ENCODE results near the gene EPB41L3. TPM values are rescaled to one million over a fixed set of nuclear protein-coding genes. Genes with fewer than 3 reads are reported as not detected.

The EPB41L3 gene
- total and polyA plus RNA-seq, 5 donors = 8.7 to 23.7 (median 20.8) TPM

DNA sequence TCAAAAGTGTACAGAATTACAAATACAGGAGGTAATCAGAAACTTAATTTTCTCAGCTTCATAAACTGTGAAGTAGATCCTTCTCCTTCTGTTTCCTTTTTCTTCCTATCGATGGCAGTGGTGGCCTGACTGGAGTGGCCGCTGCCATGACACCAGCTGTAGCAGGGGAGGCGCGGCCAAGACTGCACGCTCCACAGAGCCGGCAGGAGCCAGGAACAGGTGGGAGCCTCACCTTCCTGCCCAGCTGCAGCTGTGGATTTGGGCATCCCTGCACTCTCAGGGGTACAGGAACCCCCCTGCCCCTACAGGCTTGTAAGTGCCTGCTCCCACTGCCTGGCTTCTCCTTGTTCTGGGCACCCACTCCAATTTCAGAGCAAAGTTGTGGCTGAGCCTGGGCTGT is 76.1 kb downstream of the EPB41L3 start:
- Histone ChIP-seq H3K4me1 (ENCODE audit: control insufficient read depth, insufficient read depth, low read length) (no peaks in the 10 kb centered on the region), H3K9me3 (ENCODE audit: control insufficient read depth, low read length) (no peaks in the 10 kb centered on the region), H3K4me3 (ENCODE audit: low read length) (no peak overlapping the region), H3K27me3 (ENCODE audit: control insufficient read depth, insufficient read depth) (no peaks in the 10 kb centered on the region), H3K27ac (ENCODE audit: low read length) (no peak overlapping the region)
- intact Hi-C loops (cut with DNase I) = loop anchor here in 1 of 4 donors (10.0 kb wide), 1 partner anchor 77 kb away; the partner anchor contains the start of gene EPB41L3
- 88% methylated on average over 6 of the region's 6 CpGs for WGBS
- ATAC-seq = no peak
- no peak for DNase-seq

DNA sequence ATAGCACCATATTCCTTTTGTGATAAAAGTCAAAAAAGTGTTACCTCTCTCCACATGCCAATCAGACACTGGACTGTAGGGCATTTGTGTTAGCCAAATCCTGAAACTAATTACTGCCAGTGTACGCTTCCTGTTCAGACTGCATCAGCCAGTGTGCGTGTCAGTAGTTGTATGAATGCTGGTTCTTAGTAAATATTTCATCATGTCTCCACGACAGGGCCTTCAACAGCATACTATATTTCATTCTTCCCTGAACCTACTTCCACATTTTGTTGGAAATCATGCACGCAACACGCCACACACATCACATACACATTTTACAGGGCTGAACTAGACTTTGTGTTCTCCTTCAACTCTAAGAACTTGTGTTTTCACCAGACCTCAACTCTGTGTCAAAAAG is 77.5 kb downstream of the EPB41L3 start:
- no peak overlapping the region for H3K4me3 ChIP-seq (ENCODE audit: low read length)
- DNase-seq (no peak), ATAC-seq (peak; percentile 37 to 51)
- no peaks in the 10 kb centered on the region for H3K9me3 ChIP-seq (ENCODE audit: control insufficient read depth, low read length)
- intact Hi-C loops (cut with DNase I) = loop anchor here in 1 of 4 donors (10.0 kb wide), 1 partner anchor 79 kb away; the partner anchor contains the start of gene EPB41L3
- H3K27me3 ChIP-seq (ENCODE audit: control insufficient read depth, insufficient read depth) = no peaks in the 10 kb centered on the region
- no peak overlapping the region for H3K27ac ChIP-seq (ENCODE audit: low read length)
- H3K4me1 ChIP-seq (ENCODE audit: control insufficient read depth, insufficient read depth, low read length) = peaks cover 2% of the 10 kb centered on the region
- 66% methylated on average over 5 of the region's 5 CpGs for WGBS

DNA sequence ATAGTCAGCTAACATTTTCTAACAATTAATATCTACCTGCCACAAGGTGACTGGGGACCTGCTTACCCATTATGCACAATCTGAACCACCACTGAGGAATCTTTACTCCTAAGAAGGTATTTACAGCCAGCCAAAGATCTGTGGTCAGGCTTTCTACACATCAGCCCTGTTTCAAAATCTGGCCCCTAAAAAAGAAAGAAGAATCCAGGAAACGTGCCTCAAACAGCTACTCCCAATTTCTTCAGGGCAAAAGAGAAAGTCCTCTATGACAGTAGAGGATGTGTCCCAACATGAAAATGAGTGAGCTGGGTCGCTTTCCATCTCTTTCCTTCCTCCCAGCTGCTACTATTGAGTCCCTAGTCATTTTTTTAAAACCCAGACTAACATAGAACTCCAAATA is 79.5 kb downstream of the EPB41L3 start:
- intact Hi-C loops (cut with DNase I) = loop anchor here in 1 of 4 donors (10.0 kb wide), 1 partner anchor 81 kb away; the partner anchor contains the start of gene EPB41L3
- H3K4me3 ChIP-seq (ENCODE audit: low read length) = no peak overlapping the region
- H3K9me3 ChIP-seq (ENCODE audit: control insufficient read depth, low read length) = no peaks in the 10 kb centered on the region
- no peaks in the 10 kb centered on the region for H3K27me3 ChIP-seq (ENCODE audit: control insufficient read depth, insufficient read depth)
- no peak for ATAC-seq
- DNase-seq = no peak
- peaks cover 2% of the 10 kb centered on the region for H3K4me1 ChIP-seq (ENCODE audit: control insufficient read depth, insufficient read depth, low read length)
- WGBS = 61% methylated on average over 2 of the region's 2 CpGs
- H3K27ac ChIP-seq (ENCODE audit: low read length) = no peak overlapping the region

DNA sequence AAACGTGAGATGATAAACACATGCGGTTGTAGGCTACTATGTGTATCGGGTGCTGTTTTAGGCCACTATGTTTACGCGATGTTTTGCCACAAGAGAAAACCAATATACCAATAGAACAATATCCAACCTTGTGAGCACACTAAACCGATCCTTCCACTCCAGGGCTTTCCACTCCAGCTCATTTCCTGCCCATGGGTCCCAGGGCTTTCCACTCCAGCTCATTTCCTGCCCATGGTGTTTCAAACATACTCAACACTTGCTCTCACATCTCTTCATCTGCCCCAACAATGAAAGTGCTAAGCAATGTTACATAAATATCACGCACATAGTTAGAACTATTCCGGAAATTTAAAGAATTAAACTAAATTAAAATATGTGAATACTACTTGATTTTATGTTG is 80.0 kb downstream of the EPB41L3 start:
- H3K4me1 ChIP-seq (ENCODE audit: control insufficient read depth, insufficient read depth, low read length) = peaks cover 2% of the 10 kb centered on the region
- H3K9me3 ChIP-seq (ENCODE audit: control insufficient read depth, low read length) = no peaks in the 10 kb centered on the region
- no peaks in the 10 kb centered on the region for H3K27me3 ChIP-seq (ENCODE audit: control insufficient read depth, insufficient read depth)
- no peak overlapping the region for H3K27ac ChIP-seq (ENCODE audit: low read length)
- H3K4me3 ChIP-seq (ENCODE audit: low read length) = no peak overlapping the region
- ATAC-seq (no peak), DNase-seq (no peak)
- intact Hi-C loops (cut with DNase I) = loop anchor here in 1 of 4 donors (10.0 kb wide), 1 partner anchor 81 kb away; the partner anchor contains the start of gene EPB41L3
- 87% methylated on average over 8 of the region's 8 CpGs for WGBS

DNA sequence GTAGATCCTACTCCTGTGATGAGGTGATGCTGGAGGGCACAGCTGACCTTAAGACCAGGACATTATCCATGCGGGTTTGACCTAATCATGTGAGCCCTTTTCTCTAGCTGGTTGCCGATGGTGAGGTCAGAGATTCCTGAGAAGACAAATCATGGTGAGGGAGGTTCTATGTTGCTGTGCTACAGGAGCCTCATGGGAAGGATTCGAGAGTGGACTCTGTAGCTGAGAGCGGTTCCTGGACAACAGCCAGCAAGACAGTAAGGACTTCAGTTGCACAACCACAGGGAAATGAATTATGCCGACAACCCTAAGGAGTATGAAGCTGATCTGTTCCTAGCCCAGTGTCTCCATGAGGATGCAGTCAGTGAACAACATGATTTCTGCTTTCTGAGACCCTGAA is 80.4 kb downstream of the EPB41L3 start:
- no peak overlapping the region for H3K4me3 ChIP-seq (ENCODE audit: low read length)
- H3K9me3 ChIP-seq (ENCODE audit: control insufficient read depth, low read length) = no peaks in the 10 kb centered on the region
- H3K27ac ChIP-seq (ENCODE audit: low read length) = no peak overlapping the region
- no peaks in the 10 kb centered on the region for H3K27me3 ChIP-seq (ENCODE audit: control insufficient read depth, insufficient read depth)
- DNase-seq (peak; percentile 65 to 85 (median 78)), ATAC-seq (peak; percentile 86 to 88)
- 50% methylated on average over 5 of the region's 5 CpGs for WGBS
- H3K4me1 ChIP-seq (ENCODE audit: control insufficient read depth, insufficient read depth, low read length) = peaks cover 2% of the 10 kb centered on the region
- intact Hi-C loops (cut with DNase I) = loop anchor here in 1 of 4 donors (10.0 kb wide), 1 partner anchor 81 kb away; the partner anchor contains the start of gene EPB41L3

DNA sequence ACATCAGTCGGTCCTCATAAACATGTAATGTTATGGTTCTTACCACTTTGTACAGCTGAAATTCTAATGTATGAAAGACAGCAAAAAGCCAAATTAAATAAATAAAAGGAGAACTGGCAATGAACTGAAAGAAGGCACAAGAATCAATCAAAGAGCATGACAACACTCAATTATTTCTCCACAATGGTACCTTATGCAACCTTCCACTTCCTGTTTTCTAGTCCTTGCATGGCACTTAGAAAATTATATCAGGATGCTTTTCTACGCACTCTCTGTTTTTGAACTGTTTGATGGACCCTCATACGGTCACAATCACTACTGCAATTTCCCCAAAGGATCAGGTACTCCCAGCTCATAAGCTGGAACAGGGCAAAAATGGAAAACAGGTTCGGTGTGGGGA is 81.6 kb downstream of the EPB41L3 start:
- H3K27ac ChIP-seq (ENCODE audit: low read length) = no peak overlapping the region
- H3K27me3 ChIP-seq (ENCODE audit: control insufficient read depth, insufficient read depth) = no peaks in the 10 kb centered on the region
- DNase-seq (no peak), ATAC-seq (no peak)
- peaks cover 2% of the 10 kb centered on the region for H3K4me1 ChIP-seq (ENCODE audit: control insufficient read depth, insufficient read depth, low read length)
- no peak overlapping the region for H3K4me3 ChIP-seq (ENCODE audit: low read length)
- no peaks in the 10 kb centered on the region for H3K9me3 ChIP-seq (ENCODE audit: control insufficient read depth, low read length)
- intact Hi-C loops (cut with DNase I) = loop anchor here in 1 of 4 donors (10.0 kb wide), 1 partner anchor 83 kb away; the partner anchor contains the start of gene EPB41L3
- 90% methylated on average over 4 of the region's 4 CpGs for WGBS

DNA sequence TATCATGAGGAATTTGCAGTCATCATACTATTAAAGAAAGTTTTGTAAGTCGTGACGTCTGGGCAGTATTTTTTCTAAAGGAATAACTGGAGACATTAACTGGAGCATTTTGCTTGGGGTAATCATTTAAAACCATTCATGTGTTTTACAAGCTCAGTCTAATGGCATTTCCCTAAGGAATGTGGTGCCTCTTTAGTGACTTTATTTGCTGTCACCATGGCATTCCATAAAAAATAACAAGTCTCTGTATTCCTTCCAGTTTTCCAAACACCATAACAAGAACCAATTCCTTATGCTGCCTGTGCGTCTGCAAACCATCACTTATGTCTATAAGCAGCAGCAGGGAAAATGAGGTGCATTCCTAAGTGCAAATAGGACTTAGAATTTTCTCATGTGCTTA is 82.8 kb downstream of the EPB41L3 start:
- DNase-seq = no peak
- no peak for ATAC-seq
- Histone ChIP-seq H3K4me1 (ENCODE audit: control insufficient read depth, insufficient read depth, low read length) (peaks cover 2% of the 10 kb centered on the region), H3K9me3 (ENCODE audit: control insufficient read depth, low read length) (no peaks in the 10 kb centered on the region), H3K4me3 (ENCODE audit: low read length) (no peak overlapping the region), H3K27ac (ENCODE audit: low read length) (no peak overlapping the region), H3K27me3 (ENCODE audit: control insufficient read depth, insufficient read depth) (no peaks in the 10 kb centered on the region)
- WGBS = 82% methylated on average over 3 of the region's 3 CpGs
- intact Hi-C loops (cut with DNase I) = loop anchor here in 1 of 4 donors (10.0 kb wide), 1 partner anchor 84 kb away; the partner anchor contains the start of gene EPB41L3

DNA sequence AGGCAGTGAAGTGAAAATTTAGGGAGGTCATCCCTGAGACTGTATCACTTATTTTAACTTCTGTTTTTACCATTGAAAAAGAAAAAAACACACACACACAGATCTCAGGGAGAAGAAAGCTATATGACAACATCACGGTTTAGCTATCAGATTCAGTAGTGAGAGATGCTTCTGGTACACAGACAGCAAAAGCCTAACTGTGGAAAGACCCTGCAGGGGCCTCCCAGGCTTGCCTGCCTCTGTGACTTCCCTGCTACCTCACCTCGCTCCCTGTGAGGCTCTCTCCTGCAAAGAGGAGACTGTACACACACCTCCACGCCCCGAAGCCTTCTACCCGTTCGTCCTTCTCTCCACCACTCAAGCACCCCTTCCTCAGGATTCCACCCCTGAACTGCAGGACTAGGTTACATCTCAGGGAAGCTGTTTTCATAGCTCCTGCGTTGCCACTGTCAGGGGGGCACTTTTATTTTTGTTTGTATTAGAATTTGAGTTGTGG is 86.3 kb downstream of the EPB41L3 start:
- Histone ChIP-seq H3K4me1 (ENCODE audit: control insufficient read depth, insufficient read depth, low read length) (peaks cover 2% of the 10 kb centered on the region), H3K27ac (ENCODE audit: low read length) (no peak overlapping the region), H3K9me3 (ENCODE audit: control insufficient read depth, low read length) (no peaks in the 10 kb centered on the region), H3K4me3 (ENCODE audit: low read length) (no peak overlapping the region), H3K27me3 (ENCODE audit: control insufficient read depth, insufficient read depth) (no peaks in the 10 kb centered on the region)
- intact Hi-C loops (cut with DNase I) = loop anchor here in 2 of 4 donors (10.0 kb wide), 1 partner anchor 87 kb away; the partner anchor contains the start of gene EPB41L3 (in 2 of the 2)
- ATAC-seq (no peak), DNase-seq (no peak)
- WGBS = 82% methylated on average over 7 of the region's 7 CpGs

DNA sequence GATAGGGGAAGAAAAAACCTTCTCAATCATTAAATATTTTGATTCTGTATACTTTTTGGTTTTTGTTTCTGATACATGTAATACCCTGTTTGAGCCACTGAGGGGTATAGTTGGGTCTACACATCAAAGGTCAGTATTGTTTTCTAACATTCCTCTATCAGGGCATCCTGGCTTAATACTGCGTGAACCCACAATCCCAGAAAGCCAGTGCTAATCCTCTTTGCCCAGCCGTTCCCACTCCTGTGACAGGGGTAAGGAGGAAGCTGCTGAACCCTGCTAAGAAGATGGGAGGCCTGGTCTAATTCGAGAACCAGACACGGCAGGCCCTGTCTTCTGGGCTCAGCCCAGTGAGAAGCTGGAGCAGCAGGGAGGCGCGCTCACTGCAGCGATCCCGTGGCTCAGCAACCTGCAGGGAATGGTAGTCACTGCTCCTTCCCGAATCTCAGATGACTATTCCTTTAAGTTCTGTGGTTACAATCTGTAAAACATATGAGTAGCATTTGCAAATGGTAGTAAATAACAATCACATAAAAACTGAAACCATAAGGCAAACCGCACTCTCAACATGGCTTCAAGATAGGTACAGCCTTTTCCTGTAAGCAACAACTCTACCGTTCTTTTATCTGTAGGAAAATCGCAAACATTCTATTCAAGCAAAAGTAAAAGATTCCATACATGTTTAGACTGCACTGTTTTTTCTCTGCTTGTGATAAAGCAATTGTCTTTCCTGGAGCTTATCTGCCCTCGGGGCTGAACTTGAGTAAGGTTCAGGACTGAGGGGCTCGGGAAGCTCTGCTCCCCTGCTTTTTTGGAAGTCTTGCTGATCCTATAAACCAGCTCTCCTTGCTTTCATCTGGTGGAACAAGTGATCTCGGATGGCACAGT is 87.0 kb downstream of the EPB41L3 start:
- Histone ChIP-seq H3K9me3 (ENCODE audit: control insufficient read depth, low read length) (no peaks in the 10 kb centered on the region), H3K4me3 (ENCODE audit: low read length) (peak overlapping the region; percentile 29), H3K27ac (ENCODE audit: low read length) (peak overlapping the region; percentile 51), H3K27me3 (ENCODE audit: control insufficient read depth, insufficient read depth) (no peaks in the 10 kb centered on the region), H3K4me1 (ENCODE audit: control insufficient read depth, insufficient read depth, low read length) (peaks cover 1% of the 10 kb centered on the region)
- intact Hi-C loops (cut with DNase I) = loop anchor here in 2 of 4 donors (10.0 kb wide), 1 partner anchor 88 kb away; the partner anchor contains the start of gene EPB41L3 (in 2 of the 2)
- peak; percentile 24 to 68 (median 58) for DNase-seq
- peak; percentile 92 to 96 for ATAC-seq
- WGBS = 35% methylated on average over 15 of the region's 15 CpGs

DNA sequence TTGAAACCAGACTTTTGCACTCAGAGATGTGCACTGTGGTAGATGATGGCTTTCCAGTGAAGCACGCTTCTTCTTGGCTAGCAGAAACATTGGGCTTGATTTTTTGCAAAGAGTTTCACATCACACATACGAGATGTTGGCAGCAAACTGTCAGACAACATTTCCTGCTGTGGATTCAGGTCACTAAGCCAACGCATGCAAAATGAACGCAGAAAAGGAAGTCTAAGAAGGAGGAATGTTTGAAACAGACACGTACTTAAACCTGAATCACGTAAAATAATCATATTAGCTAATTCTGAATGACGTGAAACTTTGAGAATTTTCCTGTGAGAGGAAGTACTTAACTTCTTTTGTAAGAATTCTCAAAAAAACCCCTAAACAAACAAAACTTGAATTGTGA is 88.1 kb downstream of the EPB41L3 start:
- Histone ChIP-seq H3K4me3 (ENCODE audit: low read length) (no peak overlapping the region), H3K4me1 (ENCODE audit: control insufficient read depth, insufficient read depth, low read length) (no peaks in the 10 kb centered on the region), H3K27me3 (ENCODE audit: control insufficient read depth, insufficient read depth) (no peaks in the 10 kb centered on the region), H3K9me3 (ENCODE audit: control insufficient read depth, low read length) (no peaks in the 10 kb centered on the region), H3K27ac (ENCODE audit: low read length) (no peak overlapping the region)
- intact Hi-C loops (cut with DNase I) = loop anchor here in 2 of 4 donors (10.0 kb wide), 1 partner anchor 89 kb away; the partner anchor contains the start of gene EPB41L3 (in 2 of the 2)
- DNase-seq (no peak), ATAC-seq (no peak)
- WGBS = 51% methylated on average over 7 of the region's 7 CpGs

Data from right cardiac atrium (tissue), 5 donors.